Measurements from ENCODE around the gene PARP15.

PARP15 gene

DNA sequence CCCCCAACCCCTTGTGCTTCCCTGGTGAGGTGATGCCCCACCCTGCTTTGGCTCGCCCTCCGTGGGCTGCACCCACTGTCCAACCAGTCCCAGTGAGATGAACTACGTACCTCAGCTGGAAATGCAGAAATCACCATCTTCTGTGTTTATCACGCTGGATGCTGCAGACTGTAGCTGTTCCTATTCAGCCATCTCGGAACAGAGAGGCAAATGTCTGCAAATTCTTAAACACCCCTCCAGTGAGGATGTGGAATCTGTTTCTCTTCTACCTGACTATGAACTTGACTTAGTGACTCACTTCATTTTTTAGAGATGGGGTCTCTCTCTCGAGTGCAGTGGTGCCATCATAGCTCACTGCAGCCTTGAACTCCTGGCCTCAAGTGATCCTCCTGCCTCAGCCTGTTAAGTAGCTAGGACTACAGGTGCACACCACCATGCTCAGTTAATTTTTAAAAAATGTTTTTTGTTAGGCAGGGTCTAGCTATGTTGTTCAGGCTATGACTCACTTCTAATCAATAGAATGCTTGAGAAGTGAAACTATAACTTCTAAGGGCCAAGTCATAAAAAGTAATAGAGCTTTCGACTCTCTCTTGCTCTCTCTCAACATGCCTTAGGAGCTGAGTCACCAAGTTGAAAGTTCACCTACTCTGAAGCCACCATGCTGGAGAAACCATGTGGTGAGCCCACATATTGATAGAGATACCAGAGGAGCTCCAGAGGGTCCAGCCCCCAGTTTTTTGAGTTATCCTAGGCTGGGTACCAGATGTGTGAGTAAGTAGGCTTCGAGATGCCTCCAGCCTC is 91.7 kb downstream of the PARP15 start:
- no peak overlapping the region for H2AK5ac ChIP-seq (ENCODE audit: low read length)
- no peak overlapping the region for H2BK120ac ChIP-seq (ENCODE audit: insufficient read depth, low read length, poor library complexity)
- H3K27me3 ChIP-seq (ENCODE audit: insufficient read depth, low read length), result no peaks in the 10 kb centered on the region
- no peaks in the 10 kb centered on the region for H3K36me3 ChIP-seq (ENCODE audit: control insufficient read depth in 1 of 2, insufficient read depth in 2 of 2, low read length in 2 of 2)
- no peak overlapping the region for H3K4ac ChIP-seq (ENCODE audit: low read depth, low read length)
- H4K91ac ChIP-seq (ENCODE audit: low read depth, low read length), result no peak overlapping the region
- no peak overlapping the region for H3K4me2 ChIP-seq (ENCODE audit: low read length)
- peak; percentile 21 to 46 for DNase-seq
- H3K4me3 ChIP-seq (ENCODE audit: low read depth, low read length), result no peak overlapping the region
- no peak overlapping the region for H3K27ac ChIP-seq (ENCODE audit: low read depth, low read length)
- H3K23ac ChIP-seq (ENCODE audit: low read length), result no peak overlapping the region
- no peak overlapping the region for H3K18ac ChIP-seq (ENCODE audit: low read length)
- no peak overlapping the region for H4K8ac ChIP-seq (ENCODE audit: low read depth, low read length)
- H2BK12ac ChIP-seq (ENCODE audit: low read length), result no peak overlapping the region
- H2BK5ac ChIP-seq (ENCODE audit: low read depth, low read length, poor library complexity), result no peak overlapping the region
- no peak overlapping the region for H2AFZ ChIP-seq (ENCODE audit: insufficient read depth, low read length, poor library complexity)
- H3K79me2 ChIP-seq (ENCODE audit: control insufficient read depth, insufficient read depth, low read length, poor library complexity), result no peaks in the 10 kb centered on the region
- no peaks in the 10 kb centered on the region for H3K4me1 ChIP-seq (ENCODE audit: control insufficient read depth in 1 of 2, insufficient read depth in 2 of 2, low read length in 2 of 2)
- no peaks in the 10 kb centered on the region for H3K9me3 ChIP-seq (ENCODE audit: insufficient read depth, low read depth, low read length)
- H3K9ac ChIP-seq (ENCODE audit: low read length), result no peak overlapping the region
- WGBS (ENCODE audit: extremely low coverage, insufficient coverage, insufficient read length), result no CpG with 5 or more reads among the region's 8 CpGs
- H3K79me1 ChIP-seq (ENCODE audit: low read length), result no peaks in the 10 kb centered on the region
- no peak overlapping the region for H3K14ac ChIP-seq (ENCODE audit: low read length)
- H4K12ac ChIP-seq (ENCODE audit: low read depth, low read length), result no peak overlapping the region

DNA sequence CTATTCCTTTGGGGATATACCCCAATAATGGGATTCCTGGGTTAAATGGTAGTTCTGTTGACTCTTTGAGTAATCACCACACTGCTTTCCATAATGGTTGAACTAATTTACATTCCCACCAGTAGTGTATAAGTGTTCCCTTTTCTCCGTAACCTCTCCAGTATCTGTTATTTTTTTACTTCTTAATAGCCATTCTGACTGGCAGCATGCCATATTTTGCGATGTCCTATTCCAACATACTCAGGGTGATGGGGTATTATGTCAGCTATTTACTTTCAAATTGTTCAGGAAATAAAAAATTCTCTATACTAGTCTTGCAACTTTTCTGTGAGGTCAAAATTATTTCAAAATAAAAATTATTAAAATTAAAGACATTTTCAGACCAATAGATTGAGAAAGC is 94.1 kb downstream of the PARP15 start:
- Histone ChIP-seq H2BK120ac (ENCODE audit: insufficient read depth, low read length, poor library complexity) (no peak overlapping the region), H3K4me1 (ENCODE audit: control insufficient read depth in 1 of 2, insufficient read depth in 2 of 2, low read length in 2 of 2) (no peaks in the 10 kb centered on the region), H3K36me3 (ENCODE audit: control insufficient read depth in 1 of 2, insufficient read depth in 2 of 2, low read length in 2 of 2) (no peaks in the 10 kb centered on the region), H3K79me2 (ENCODE audit: control insufficient read depth, insufficient read depth, low read length, poor library complexity) (no peaks in the 10 kb centered on the region), H3K4me2 (ENCODE audit: low read length) (no peak overlapping the region), H4K12ac (ENCODE audit: low read depth, low read length) (no peak overlapping the region), H3K79me1 (ENCODE audit: low read length) (no peaks in the 10 kb centered on the region), H2AK5ac (ENCODE audit: low read length) (no peak overlapping the region), H2BK5ac (ENCODE audit: low read depth, low read length, poor library complexity) (no peak overlapping the region), H3K9ac (ENCODE audit: low read length) (no peak overlapping the region), H2AFZ (ENCODE audit: insufficient read depth, low read length, poor library complexity) (no peak overlapping the region), H3K14ac (ENCODE audit: low read length) (no peak overlapping the region), H3K23ac (ENCODE audit: low read length) (no peak overlapping the region), H2BK12ac (ENCODE audit: low read length) (no peak overlapping the region), H3K27ac (ENCODE audit: low read depth, low read length) (no peak overlapping the region), H3K18ac (ENCODE audit: low read length) (no peak overlapping the region), H4K8ac (ENCODE audit: low read depth, low read length) (no peak overlapping the region), H3K4me3 (ENCODE audit: low read depth, low read length) (no peak overlapping the region), H3K9me3 (ENCODE audit: insufficient read depth, low read depth, low read length) (no peaks in the 10 kb centered on the region), H3K27me3 (ENCODE audit: insufficient read depth, low read length) (no peaks in the 10 kb centered on the region), H4K91ac (ENCODE audit: low read depth, low read length) (no peak overlapping the region), H3K4ac (ENCODE audit: low read depth, low read length) (no peak overlapping the region)
- DNase-seq, result no peak
- no CpG with 5 or more reads among the region's 2 CpGs for WGBS (ENCODE audit: extremely low coverage, insufficient coverage, insufficient read length)

DNA sequence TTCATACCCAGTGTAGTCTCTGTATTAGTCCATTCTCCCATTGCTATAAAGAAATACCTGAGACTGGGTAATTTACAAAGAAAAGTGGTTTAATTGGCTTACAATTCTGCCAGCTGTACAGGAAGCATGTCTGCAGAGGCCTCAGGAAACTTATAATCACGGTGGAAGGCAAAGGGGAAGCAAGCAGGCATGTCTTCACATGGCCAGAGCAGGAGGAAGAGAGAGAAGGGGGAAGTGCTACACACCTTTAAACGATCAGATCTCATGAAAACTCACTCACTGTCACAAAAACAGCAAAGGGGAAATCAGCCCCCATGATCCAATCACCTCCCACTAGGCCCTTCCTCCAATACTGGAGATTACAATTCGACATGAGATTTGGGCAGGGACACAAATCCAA is 96.9 kb downstream of the PARP15 start:
- Histone ChIP-seq H4K12ac (ENCODE audit: low read depth, low read length) (no peak overlapping the region), H3K4ac (ENCODE audit: low read depth, low read length) (no peak overlapping the region), H3K4me1 (ENCODE audit: control insufficient read depth in 1 of 2, insufficient read depth in 2 of 2, low read length in 2 of 2) (no peaks in the 10 kb centered on the region), H3K9me3 (ENCODE audit: insufficient read depth, low read depth, low read length) (no peaks in the 10 kb centered on the region), H3K4me2 (ENCODE audit: low read length) (no peak overlapping the region), H2BK120ac (ENCODE audit: insufficient read depth, low read length, poor library complexity) (no peak overlapping the region), H3K79me2 (ENCODE audit: control insufficient read depth, insufficient read depth, low read length, poor library complexity) (no peaks in the 10 kb centered on the region), H3K36me3 (ENCODE audit: control insufficient read depth in 1 of 2, insufficient read depth in 2 of 2, low read length in 2 of 2) (no peaks in the 10 kb centered on the region), H3K27me3 (ENCODE audit: insufficient read depth, low read length) (no peaks in the 10 kb centered on the region), H2BK5ac (ENCODE audit: low read depth, low read length, poor library complexity) (no peak overlapping the region), H3K79me1 (ENCODE audit: low read length) (no peaks in the 10 kb centered on the region), H2AK5ac (ENCODE audit: low read length) (no peak overlapping the region), H3K14ac (ENCODE audit: low read length) (no peak overlapping the region), H3K18ac (ENCODE audit: low read length) (no peak overlapping the region), H3K4me3 (ENCODE audit: low read depth, low read length) (no peak overlapping the region), H3K9ac (ENCODE audit: low read length) (no peak overlapping the region), H3K27ac (ENCODE audit: low read depth, low read length) (no peak overlapping the region), H2BK12ac (ENCODE audit: low read length) (no peak overlapping the region), H4K8ac (ENCODE audit: low read depth, low read length) (no peak overlapping the region), H3K23ac (ENCODE audit: low read length) (no peak overlapping the region), H4K91ac (ENCODE audit: low read depth, low read length) (no peak overlapping the region), H2AFZ (ENCODE audit: insufficient read depth, low read length, poor library complexity) (no peak overlapping the region)
- no CpG with 5 or more reads among the region's 3 CpGs for WGBS (ENCODE audit: extremely low coverage, insufficient coverage, insufficient read length)
- DNase-seq, result no peak

DNA sequence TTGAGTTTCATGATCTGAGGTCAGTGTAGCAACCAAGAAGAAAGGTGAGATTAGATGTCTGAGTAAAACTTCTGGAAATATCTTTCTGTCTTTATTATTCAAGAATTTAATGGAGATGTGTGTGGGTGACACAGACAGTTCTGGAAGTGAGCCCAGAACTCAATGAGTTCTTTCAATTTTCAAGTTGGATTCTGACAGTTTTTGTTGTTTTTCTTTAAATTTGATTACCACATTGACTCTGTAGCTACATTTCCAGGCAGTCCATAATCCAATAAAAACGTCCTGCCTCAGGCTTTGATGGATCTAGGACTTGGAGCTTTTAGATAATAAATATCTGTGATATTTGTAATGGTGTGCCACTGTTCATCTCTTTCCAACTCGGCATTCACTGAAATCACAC is 99.3 kb downstream of the PARP15 start:
- Histone ChIP-seq H2AFZ (ENCODE audit: insufficient read depth, low read length, poor library complexity) (no peak overlapping the region), H3K79me2 (ENCODE audit: control insufficient read depth, insufficient read depth, low read length, poor library complexity) (peaks cover 4% of the 10 kb centered on the region), H3K18ac (ENCODE audit: low read length) (no peak overlapping the region), H3K4me2 (ENCODE audit: low read length) (no peak overlapping the region), H3K4ac (ENCODE audit: low read depth, low read length) (no peak overlapping the region), H2BK12ac (ENCODE audit: low read length) (no peak overlapping the region), H2BK120ac (ENCODE audit: insufficient read depth, low read length, poor library complexity) (no peak overlapping the region), H3K9ac (ENCODE audit: low read length) (no peak overlapping the region), H3K36me3 (ENCODE audit: control insufficient read depth in 1 of 2, insufficient read depth in 2 of 2, low read length in 2 of 2) (no peaks in the 10 kb centered on the region), H4K12ac (ENCODE audit: low read depth, low read length) (no peak overlapping the region), H3K9me3 (ENCODE audit: insufficient read depth, low read depth, low read length) (peaks cover 1% of the 10 kb centered on the region), H3K14ac (ENCODE audit: low read length) (no peak overlapping the region), H3K27me3 (ENCODE audit: insufficient read depth, low read length) (peaks cover 3% of the 10 kb centered on the region), H4K8ac (ENCODE audit: low read depth, low read length) (no peak overlapping the region), H3K79me1 (ENCODE audit: low read length) (peaks cover 6% of the 10 kb centered on the region), H3K4me1 (ENCODE audit: control insufficient read depth in 1 of 2, insufficient read depth in 2 of 2, low read length in 2 of 2) (peaks cover 0 to 2% of the 10 kb centered on the region in 2 experiments), H4K91ac (ENCODE audit: low read depth, low read length) (no peak overlapping the region), H2AK5ac (ENCODE audit: low read length) (no peak overlapping the region), H3K4me3 (ENCODE audit: low read depth, low read length) (no peak overlapping the region), H2BK5ac (ENCODE audit: low read depth, low read length, poor library complexity) (no peak overlapping the region), H3K27ac (ENCODE audit: low read depth, low read length) (no peak overlapping the region), H3K23ac (ENCODE audit: low read length) (no peak overlapping the region)
- no CpG with 5 or more reads among the region's 2 CpGs for WGBS (ENCODE audit: extremely low coverage, insufficient coverage, insufficient read length)
- DNase-seq, result no peak
